Esophagus muscularis mucosa (tissue), 4 donors: ENCODE measurements around the gene RPS6KB1. TPM values are rescaled to one million over a fixed set of nuclear protein-coding genes. Genes with fewer than 3 reads are reported as not detected.
"Not testable (repeated sequence)": the region's sequence is repeated elsewhere in the genome, so short reads cannot be mapped to it uniquely, and the experiment has no call there.

Experiments
- DNase-seq: peaks from one replicate; pipeline ENCODE4 v3.0.0-alpha.2; 2017; ENCODE audit errors: extremely low spot score
- H3K27ac ChIP-seq, 4 donors: fragments of 200-600 bp; sonication (generic); replicated peaks in 1 of 4; 1 replicate in 3 of 4; 2 replicates in 1 of 4; pipeline ENCODE4 v1.5.1; 2016 to 2019; ENCODE audit warnings: mild to moderate bottlenecking in 1 of 4
- H3K27me3 ChIP-seq, 4 donors: fragments of 200-600 bp; sonication (generic); one replicate each; pipeline versions ENCODE4 v1.5.1 to v1.6.0; 2016 to 2019
- H3K36me3 ChIP-seq, 4 donors: fragments of 200-600 bp; sonication (generic); one replicate each; pipeline ENCODE4 v1.5.1; 2016 to 2019
- H3K4me1 ChIP-seq, 4 donors: fragments of 200-600 bp; sonication (generic); one replicate each; pipeline ENCODE4 v1.5.1; 2016 to 2019
- H3K4me3 ChIP-seq, 4 donors: fragments of 200-600 bp; sonication (generic); 1 replicate in 2 of 4; 2 replicates in 2 of 4; pipeline ENCODE4 v1.5.1; 2016 to 2019; ENCODE audit warnings: mild to moderate bottlenecking in 4 of 4, moderate library complexity in 1 of 4
- H3K9me3 ChIP-seq, 4 donors: fragments of 200-600 bp; sonication (generic); 1 replicate in 3 of 4; 2 replicates in 1 of 4; pipeline ENCODE4 v1.5.1; 2016 to 2019
- EP300 ChIP-seq: sonication (generic); formaldehyde crosslinking; IDR thresholded peaks from one replicate; pipeline ENCODE4 v1.6.1; 2017; ENCODE audit warnings: antibody characterized with exemption
- POLR2A ChIP-seq: fragments of 450-650 bp; IDR thresholded peaks from one replicate; pipeline ENCODE4 v1.6.1; 2017; ENCODE audit warnings: antibody characterized with exemption, moderate library complexity, mild to moderate bottlenecking, low read depth
- POLR2AphosphoS5 ChIP-seq, 2 donors: sonication (generic); formaldehyde crosslinking; IDR thresholded peaks; one replicate each; pipeline ENCODE4 v1.6.1; 2017; ENCODE audit warnings: antibody characterized with exemption in 2 of 2
- WGBS: methylation state at CpG from one replicate; pipeline ENCODE4 v1.1.5; 2018; 5-methylcytosine and 5-hydroxymethylcytosine counted together
- intact Hi-C: fragments of 100-400 bp; cut with DNase I; formaldehyde crosslinking; loops from one replicate; pipeline ENCODE4 v1.15.1; 2023
- total RNA-seq, 4 donors: library from RNA; depleted of rRNA; stranded (reverse); fragments of >200 nt; gene quantifications; one replicate each; pipeline versions ENCODE4 v1.1.0 to v1.2.1, GENCODE V29; 2016
- TF ChIP-seq, protein P1 (sequence below), 3 experiments: fragments of 200-600 bp in 2 of 3; fragments of 450-650 bp in 1 of 3; sonication (generic) in 2 of 3; IDR thresholded peaks; one replicate each; pipeline ENCODE4 v1.5.1; 2017 to 2019; ENCODE audit warnings: antibody characterized with exemption in 3 of 3, mild to moderate bottlenecking in 2 of 3, moderate library complexity in 1 of 3

The RPS6KB1 gene
- total RNA-seq, 4 donors from 2014 or later, result 26.6 to 45.2 (median 33.4) TPM

DNA sequence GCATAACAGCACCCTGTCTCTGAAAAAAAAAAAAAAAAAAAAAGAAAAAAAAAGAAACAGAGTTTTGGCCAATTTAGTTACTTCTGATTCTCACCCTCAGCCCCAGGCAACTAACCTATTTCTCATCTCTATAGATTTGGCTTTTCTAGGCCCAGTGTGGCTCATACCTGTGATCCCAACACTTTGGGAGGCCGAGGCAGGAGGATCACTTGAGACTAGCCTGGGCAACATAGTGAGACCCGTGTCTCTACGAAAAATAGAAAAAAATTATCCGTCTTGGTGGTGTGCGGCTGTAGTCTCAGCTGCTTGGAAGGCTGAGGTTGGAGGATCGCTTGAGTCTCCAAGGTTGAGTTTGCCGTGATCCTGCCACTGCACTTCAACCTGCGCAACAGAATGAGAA lies 8.7 kb downstream of the RPS6KB1 start:
- intact Hi-C loops, result no loop called here
- no peak overlapping the region for H3K4me3 ChIP-seq
- no peak overlapping the region for H3K27ac ChIP-seq
- WGBS, result 97% methylated on average over 8 of the region's 8 CpGs
- TF ChIP-seq EP300, result no peak
- no peak for TF ChIP-seq POLR2A
- TF ChIP-seq, protein P1, sequence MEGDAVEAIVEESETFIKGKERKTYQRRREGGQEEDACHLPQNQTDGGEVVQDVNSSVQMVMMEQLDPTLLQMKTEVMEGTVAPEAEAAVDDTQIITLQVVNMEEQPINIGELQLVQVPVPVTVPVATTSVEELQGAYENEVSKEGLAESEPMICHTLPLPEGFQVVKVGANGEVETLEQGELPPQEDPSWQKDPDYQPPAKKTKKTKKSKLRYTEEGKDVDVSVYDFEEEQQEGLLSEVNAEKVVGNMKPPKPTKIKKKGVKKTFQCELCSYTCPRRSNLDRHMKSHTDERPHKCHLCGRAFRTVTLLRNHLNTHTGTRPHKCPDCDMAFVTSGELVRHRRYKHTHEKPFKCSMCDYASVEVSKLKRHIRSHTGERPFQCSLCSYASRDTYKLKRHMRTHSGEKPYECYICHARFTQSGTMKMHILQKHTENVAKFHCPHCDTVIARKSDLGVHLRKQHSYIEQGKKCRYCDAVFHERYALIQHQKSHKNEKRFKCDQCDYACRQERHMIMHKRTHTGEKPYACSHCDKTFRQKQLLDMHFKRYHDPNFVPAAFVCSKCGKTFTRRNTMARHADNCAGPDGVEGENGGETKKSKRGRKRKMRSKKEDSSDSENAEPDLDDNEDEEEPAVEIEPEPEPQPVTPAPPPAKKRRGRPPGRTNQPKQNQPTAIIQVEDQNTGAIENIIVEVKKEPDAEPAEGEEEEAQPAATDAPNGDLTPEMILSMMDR (IDR thresholded peaks at IDR 0.05), result no peak
- no peak for TF ChIP-seq POLR2AphosphoS5 (IDR thresholded peaks at IDR 0.05)
- peaks cover 0 to 8% (median 4%) of the 10 kb centered on the region in 4 donors for H3K36me3 ChIP-seq
- H3K9me3 ChIP-seq, result no peaks in the 10 kb centered on the region
- H3K4me1 ChIP-seq, result peaks cover 5 to 32% (median 18%) of the 10 kb centered on the region in 4 donors
- H3K27me3 ChIP-seq, result no peaks in the 10 kb centered on the region
- no peak for DNase-seq

DNA sequence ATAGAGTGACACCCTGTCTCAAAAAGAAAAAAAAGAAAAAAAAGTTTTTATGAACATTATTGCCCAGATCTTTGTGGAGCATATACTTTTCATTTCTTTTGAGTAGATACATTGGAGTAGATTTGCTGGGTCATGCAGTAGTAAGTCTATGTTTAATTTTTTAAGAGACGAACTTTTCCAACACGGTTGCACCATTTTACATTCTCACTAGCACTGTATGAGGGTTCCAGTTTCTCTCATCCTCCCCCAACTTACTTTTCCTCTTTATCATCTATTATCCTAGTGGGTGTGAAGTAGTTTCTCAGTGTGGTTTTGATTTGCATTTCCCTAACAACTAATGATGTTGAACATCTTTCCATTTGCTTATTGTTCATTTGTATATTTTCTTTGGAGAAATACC lies 10.5 kb downstream of the RPS6KB1 start:
- Histone ChIP-seq H3K36me3 (peaks cover 0 to 23% (median 6%) of the 10 kb centered on the region in 4 donors), H3K4me3 (no peak overlapping the region), H3K4me1 (peaks cover 2 to 15% (median 6%) of the 10 kb centered on the region in 4 donors), H3K9me3 (no peaks in the 10 kb centered on the region), H3K27ac (no peak overlapping the region), H3K27me3 (no peaks in the 10 kb centered on the region)
- DNase-seq, result no peak
- intact Hi-C loops, result no loop called here
- 83% methylated on average over 2 of the region's 2 CpGs for WGBS
- TF ChIP-seq POLR2A (no peak), EP300 (no peak), POLR2AphosphoS5 (IDR thresholded peaks at IDR 0.05) (no peak)
- TF ChIP-seq, protein P1 (IDR thresholded peaks at IDR 0.05), result no peak

DNA sequence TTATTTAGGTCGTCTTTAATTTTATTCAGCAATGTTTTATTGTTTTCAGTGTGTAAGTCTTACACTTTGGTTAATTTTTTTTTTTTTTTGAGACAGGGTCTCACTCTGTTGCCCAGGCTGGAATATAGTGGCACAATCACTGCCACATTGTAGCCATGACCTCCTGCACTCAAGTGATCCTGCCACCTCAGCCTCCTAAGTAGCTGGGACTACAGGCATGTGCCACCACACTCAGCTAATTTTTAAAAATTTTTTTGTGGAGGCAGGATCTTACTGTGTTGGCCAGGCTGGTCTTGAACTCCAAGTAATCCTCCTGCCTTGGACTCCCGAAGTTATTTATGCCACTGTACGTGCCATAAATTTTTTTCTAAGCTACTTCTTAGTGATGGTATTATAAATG lies 14.5 kb downstream of the RPS6KB1 start:
- Histone ChIP-seq H3K36me3 (peaks cover 7 to 40% (median 16%) of the 10 kb centered on the region in 4 donors), H3K4me3 (no peak overlapping the region), H3K4me1 (no peaks in the 10 kb centered on the region), H3K9me3 (no peaks in the 10 kb centered on the region), H3K27me3 (no peaks in the 10 kb centered on the region), H3K27ac (no peak overlapping the region)
- TF ChIP-seq POLR2AphosphoS5 (IDR thresholded peaks at IDR 0.05) (no peak), EP300 (no peak), POLR2A (no peak)
- TF ChIP-seq, protein P1 (IDR thresholded peaks at IDR 0.05), result no peak
- DNase-seq, result no peak
- 94% methylated on average over 3 of the region's 3 CpGs for WGBS
- intact Hi-C loops, result no loop called here

- DNase-seq, result no peak
- Histone ChIP-seq H3K4me3 (no peak overlapping the region), H3K27me3 (no peaks in the 10 kb centered on the region), H3K4me1 (peaks cover 0 to 7% (median 3%) of the 10 kb centered on the region in 4 donors), H3K27ac (no peak overlapping the region), H3K9me3 (no peaks in the 10 kb centered on the region), H3K36me3 (peaks cover 15 to 87% (median 71%) of the 10 kb centered on the region in 4 donors)
- intact Hi-C loops, result no loop called here
- TF ChIP-seq EP300 (no peak), POLR2AphosphoS5 (IDR thresholded peaks at IDR 0.05) (no peak), POLR2A (no peak)
- TF ChIP-seq, protein P1 (IDR thresholded peaks at IDR 0.05), result peak; percentile 57 to 68 (median 64)
- 63% methylated on average over 1 of the region's 1 CpG for WGBS
Measured at GRCh38 chr17:59914274-59914854, 21.4 kb downstream of the RPS6KB1 start.

- no peak overlapping the region for H3K27ac ChIP-seq
- intact Hi-C loops, result loop anchor here (5.0 kb wide), 1 partner anchor 121 kb away; no protein-coding TSS in a partner anchor
- no peak overlapping the region for H3K4me3 ChIP-seq
- TF ChIP-seq POLR2A (no peak), POLR2AphosphoS5 (IDR thresholded peaks at IDR 0.05) (no peak), EP300 (no peak)
- TF ChIP-seq, protein P1 (IDR thresholded peaks at IDR 0.05), result no peak
- H3K27me3 ChIP-seq, result no peaks in the 10 kb centered on the region
- peaks cover 0 to 7% (median 3%) of the 10 kb centered on the region in 4 donors for H3K4me1 ChIP-seq
- H3K36me3 ChIP-seq, result peaks cover 21 to 94% (median 79%) of the 10 kb centered on the region in 4 donors
- no peak for DNase-seq
- no peaks in the 10 kb centered on the region for H3K9me3 ChIP-seq
Measured at GRCh38 chr17:59916446-59916845, 23.5 kb downstream of the RPS6KB1 start.

DNA sequence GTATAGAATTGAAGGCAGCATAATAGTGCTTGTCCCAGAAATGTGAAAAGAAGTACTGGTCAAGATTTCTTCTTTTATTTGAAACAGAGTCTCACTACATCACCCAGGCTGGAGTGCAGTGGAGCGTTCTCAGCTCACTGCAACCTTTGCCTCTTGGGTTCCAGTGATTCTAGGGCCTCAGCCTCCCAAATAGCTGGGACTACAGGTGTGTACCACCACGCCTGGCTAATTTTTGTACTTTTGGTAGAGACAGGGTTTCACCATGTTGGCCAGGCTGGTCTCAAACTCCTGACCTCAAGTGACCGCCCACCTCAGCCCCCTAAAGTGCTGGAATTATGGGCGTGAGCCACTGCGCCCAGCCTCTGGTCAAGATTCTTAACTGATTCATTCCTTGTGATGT lies 27.7 kb downstream of the RPS6KB1 start:
- H3K27ac ChIP-seq, H3K4me1 ChIP-seq, intact Hi-C loops, H3K27me3 ChIP-seq, H3K4me3 ChIP-seq, H3K9me3 ChIP-seq, DNase-seq: not testable (repeated sequence)
- WGBS, result 98% methylated on average over 5 of the region's 5 CpGs
- H3K36me3 ChIP-seq, result peaks cover 27 to 98% (median 75%) of the 10 kb centered on the region in 4 donors

- H3K36me3 ChIP-seq, result peaks cover 69 to 100% (median 91%) of the 10 kb centered on the region in 4 donors
- H3K9me3 ChIP-seq, H3K27ac ChIP-seq, H3K27me3 ChIP-seq, DNase-seq, H3K4me1 ChIP-seq, intact Hi-C loops, H3K4me3 ChIP-seq: not testable (repeated sequence)
- WGBS, result 96% methylated on average over 2 of the region's 2 CpGs
Measured at GRCh38 chr17:59930121-59930520, 37.2 kb downstream of the RPS6KB1 start.
